ENCODE measurements around the gene L3MBTL4.

L3MBTL4 gene

GRCh38 chr18:6021306-6022073 lies 393.2 kb downstream of the L3MBTL4 start:
- DNase-seq, result no peak

GRCh38 chr18:6018671-6019070 lies 396.0 kb downstream of the L3MBTL4 start:
- no peak for DNase-seq

GRCh38 chr18:6017171-6017570 lies 397.5 kb downstream of the L3MBTL4 start:
- DNase-seq, result no peak

GRCh38 chr18:6015364-6015763 lies 399.3 kb downstream of the L3MBTL4 start:
- no peak for DNase-seq

GRCh38 chr18:6013171-6013810 lies 401.4 kb downstream of the L3MBTL4 start:
- no peak for DNase-seq

- DNase-seq, result no peak
Measured at GRCh38 chr18:6010921-6011320, 403.8 kb downstream of the L3MBTL4 start.

- no peak for DNase-seq
Measured at GRCh38 chr18:6010284-6010683, 404.4 kb downstream of the L3MBTL4 start.

GRCh38 chr18:6009756-6010155 lies 405.0 kb downstream of the L3MBTL4 start:
- DNase-seq, result no peak

- no peak for DNase-seq
Measured at GRCh38 chr18:6004683-6005082, 410.0 kb downstream of the L3MBTL4 start.

- no peak for DNase-seq
Measured at GRCh38 chr18:6004119-6004518, 410.6 kb downstream of the L3MBTL4 start.

- no peak for DNase-seq
Measured at GRCh38 chr18:6001867-6002266, 412.8 kb downstream of the L3MBTL4 start.

GRCh38 chr18:5998907-5999306 lies 415.8 kb downstream of the L3MBTL4 start:
- DNase-seq, result no peak

- DNase-seq, result no peak
Measured at GRCh38 chr18:5998166-5998881, 416.4 kb downstream of the L3MBTL4 start.

GRCh38 chr18:5997361-5997760 lies 417.4 kb downstream of the L3MBTL4 start:
- DNase-seq, result no peak

GRCh38 chr18:5995626-5996025 lies 419.1 kb downstream of the L3MBTL4 start:
- DNase-seq, result no peak

GRCh38 chr18:5993938-5994337 lies 420.8 kb downstream of the L3MBTL4 start:
- no peak for DNase-seq

GRCh38 chr18:5992381-5992780 lies 422.3 kb downstream of the L3MBTL4 start:
- DNase-seq, result no peak

GRCh38 chr18:5987249-5987648 lies 427.5 kb downstream of the L3MBTL4 start:
- DNase-seq, result no peak

GRCh38 chr18:5986257-5986931 lies 428.3 kb downstream of the L3MBTL4 start:
- no peak for DNase-seq

GRCh38 chr18:5984245-5984644 lies 430.5 kb downstream of the L3MBTL4 start:
- DNase-seq, result no peak

- no peak for DNase-seq
Measured at GRCh38 chr18:5983488-5983887, 431.2 kb downstream of the L3MBTL4 start.

- no peak for DNase-seq
Measured at GRCh38 chr18:5982332-5982731, 432.4 kb downstream of the L3MBTL4 start.

GRCh38 chr18:5980721-5981120 lies 434.0 kb downstream of the L3MBTL4 start:
- DNase-seq, result no peak

Data from DMS 273 treated with DMSO at 0.1 percent for 48 hours (cell line).